ENCODE measurements around the gene ANKRD61.
"Not testable (repeated sequence)": the region's sequence is repeated elsewhere in the genome, so short reads cannot be mapped to it uniquely, and the experiment has no call there.

Gene ANKRD61

DNA sequence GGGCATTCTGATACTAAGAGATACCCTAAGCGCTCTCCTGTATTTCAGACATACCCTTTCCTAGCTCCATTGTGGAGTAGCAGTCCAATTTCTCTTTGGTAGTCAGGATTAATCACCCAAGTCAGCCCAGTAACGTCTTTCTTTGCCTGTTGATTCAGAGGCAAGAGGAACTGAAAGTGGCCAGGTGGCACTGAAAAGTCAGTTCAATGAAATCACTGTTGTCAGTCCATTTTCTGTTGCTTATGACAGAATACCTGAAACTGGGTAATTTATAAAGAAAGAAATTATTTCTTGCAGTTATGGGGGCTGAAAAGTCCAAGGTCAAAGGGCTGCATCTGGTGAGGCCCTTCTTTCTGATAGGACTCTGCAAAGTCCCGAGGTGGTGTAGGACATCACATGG, 40.2 kb downstream of the ANKRD61 start:
- DNase-seq (ENCODE audit: low read depth), result peak; percentile 74
- TF ChIP-seq, protein P1, sequence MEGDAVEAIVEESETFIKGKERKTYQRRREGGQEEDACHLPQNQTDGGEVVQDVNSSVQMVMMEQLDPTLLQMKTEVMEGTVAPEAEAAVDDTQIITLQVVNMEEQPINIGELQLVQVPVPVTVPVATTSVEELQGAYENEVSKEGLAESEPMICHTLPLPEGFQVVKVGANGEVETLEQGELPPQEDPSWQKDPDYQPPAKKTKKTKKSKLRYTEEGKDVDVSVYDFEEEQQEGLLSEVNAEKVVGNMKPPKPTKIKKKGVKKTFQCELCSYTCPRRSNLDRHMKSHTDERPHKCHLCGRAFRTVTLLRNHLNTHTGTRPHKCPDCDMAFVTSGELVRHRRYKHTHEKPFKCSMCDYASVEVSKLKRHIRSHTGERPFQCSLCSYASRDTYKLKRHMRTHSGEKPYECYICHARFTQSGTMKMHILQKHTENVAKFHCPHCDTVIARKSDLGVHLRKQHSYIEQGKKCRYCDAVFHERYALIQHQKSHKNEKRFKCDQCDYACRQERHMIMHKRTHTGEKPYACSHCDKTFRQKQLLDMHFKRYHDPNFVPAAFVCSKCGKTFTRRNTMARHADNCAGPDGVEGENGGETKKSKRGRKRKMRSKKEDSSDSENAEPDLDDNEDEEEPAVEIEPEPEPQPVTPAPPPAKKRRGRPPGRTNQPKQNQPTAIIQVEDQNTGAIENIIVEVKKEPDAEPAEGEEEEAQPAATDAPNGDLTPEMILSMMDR (IDR thresholded peaks at IDR 0.05; ENCODE audit: insufficient read depth, low read depth, low read length, missing control alignments), result no peak
- H3K4me3 ChIP-seq (ENCODE audit: low read depth, low read length), result no peak overlapping the region

GRCh38 chr7:6074612-6075380, 43.6 kb downstream of the ANKRD61 start:
- no peak for DNase-seq (ENCODE audit: low read depth)
- no peak overlapping the region for H3K4me3 ChIP-seq (ENCODE audit: low read depth, low read length)
- TF ChIP-seq, protein P1 (IDR thresholded peaks at IDR 0.05; ENCODE audit: insufficient read depth, low read depth, low read length, missing control alignments), result no peak

DNA sequence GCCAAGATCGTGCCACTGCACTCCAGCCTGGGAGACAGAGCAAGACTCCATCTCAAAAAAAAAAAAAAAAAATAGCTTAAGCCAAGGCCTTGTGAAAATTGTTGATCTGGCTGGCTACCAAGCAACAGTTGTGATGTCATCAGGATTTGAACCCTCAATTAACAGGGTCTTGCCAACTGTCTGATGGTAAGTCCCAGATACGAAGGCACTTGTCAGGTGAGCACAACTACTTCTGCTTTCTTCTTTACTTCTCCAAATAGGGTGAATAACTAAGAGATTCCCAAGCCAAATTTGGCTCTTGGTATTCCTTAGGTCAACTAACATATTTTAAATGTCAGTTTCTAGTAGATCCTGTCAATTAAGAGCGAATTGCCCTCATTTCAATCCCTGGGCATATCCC, 47.4 kb downstream of the ANKRD61 start:
- TF ChIP-seq, protein P1 (IDR thresholded peaks at IDR 0.05; ENCODE audit: insufficient read depth, low read depth, low read length, missing control alignments), result no peak
- H3K4me3 ChIP-seq (ENCODE audit: low read depth, low read length), result no peak overlapping the region
- DNase-seq (ENCODE audit: low read depth), result no peak

DNA sequence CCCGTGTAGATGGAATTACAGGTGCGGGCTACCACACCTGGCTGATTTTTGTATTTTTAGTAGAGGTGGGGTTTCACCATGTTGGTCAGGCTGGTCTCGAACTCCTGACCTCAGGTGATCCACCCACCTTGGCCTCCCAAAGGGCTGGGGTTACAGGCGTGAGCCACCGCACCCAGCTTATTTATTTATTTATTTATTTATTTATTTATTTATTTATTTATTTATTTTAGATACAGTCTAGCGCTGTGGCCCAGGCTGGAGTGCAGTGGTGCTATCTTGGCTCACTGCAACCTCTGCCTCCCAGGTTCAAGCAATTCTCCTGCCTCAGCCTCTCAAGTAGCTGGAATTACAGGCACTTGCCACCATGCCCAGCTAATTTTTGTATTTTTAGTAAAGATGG, 51.9 kb downstream of the ANKRD61 start:
- not testable (repeated sequence) for DNase-seq (ENCODE audit: low read depth); H3K4me3 ChIP-seq (ENCODE audit: low read depth, low read length)
